HUDEP-2 (cell line): Measurements from ENCODE around the gene ACSBG1.
"Not testable (repeated sequence)": the region's sequence is repeated elsewhere in the genome, so short reads cannot be mapped to it uniquely, and the experiment has no call there.

Experiments
- DNase-seq, 76 experiments: peaks; one replicate each; lab custom pipeline; 2025; ENCODE audit not compliant: unreplicated experiment in 76 of 76; lab: John Stamatoyannopoulos, UW

ACSBG1 gene

DNA sequence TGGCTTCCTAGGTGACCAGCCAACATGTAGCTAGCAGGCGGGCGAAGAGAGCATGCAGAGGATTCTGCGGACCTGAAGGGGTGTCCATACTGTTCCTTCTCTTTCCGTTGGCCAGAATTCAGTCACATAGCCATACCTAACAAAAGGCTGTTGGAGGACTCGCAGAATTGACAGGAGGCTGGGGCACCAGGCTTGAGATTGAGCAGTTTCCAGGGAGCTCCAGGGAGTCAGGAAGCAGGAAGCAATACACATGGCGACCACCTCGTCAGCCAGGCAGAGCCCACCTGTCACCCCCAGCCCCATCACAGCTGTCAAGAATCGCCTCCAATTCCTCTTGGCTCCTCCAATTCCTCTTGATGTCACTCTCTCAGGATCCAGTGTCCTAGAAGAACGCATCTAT lies 16.8 kb upstream of the ACSBG1 start:
- DNase-seq = no peak

DNA sequence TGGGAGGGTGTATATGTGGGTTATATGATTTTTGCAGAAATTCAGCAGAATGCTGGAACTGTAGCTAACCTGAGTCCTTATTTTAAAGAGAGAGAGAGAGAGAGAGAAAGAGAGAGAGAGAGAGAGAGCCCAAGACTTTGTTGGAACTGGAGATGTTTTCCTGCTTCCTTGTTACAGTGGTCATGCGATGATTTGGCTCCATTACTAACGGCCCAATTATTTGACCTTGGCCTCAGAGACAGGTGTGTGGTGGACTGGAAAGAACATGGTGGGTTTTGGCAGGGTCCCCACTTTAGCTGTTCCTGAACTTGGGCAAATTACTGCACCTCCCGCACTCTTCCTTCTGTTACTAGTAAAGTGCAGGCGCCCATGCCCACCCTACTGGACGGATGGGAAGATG lies 14.8 kb upstream of the ACSBG1 start:
- DNase-seq = no peak

DNA sequence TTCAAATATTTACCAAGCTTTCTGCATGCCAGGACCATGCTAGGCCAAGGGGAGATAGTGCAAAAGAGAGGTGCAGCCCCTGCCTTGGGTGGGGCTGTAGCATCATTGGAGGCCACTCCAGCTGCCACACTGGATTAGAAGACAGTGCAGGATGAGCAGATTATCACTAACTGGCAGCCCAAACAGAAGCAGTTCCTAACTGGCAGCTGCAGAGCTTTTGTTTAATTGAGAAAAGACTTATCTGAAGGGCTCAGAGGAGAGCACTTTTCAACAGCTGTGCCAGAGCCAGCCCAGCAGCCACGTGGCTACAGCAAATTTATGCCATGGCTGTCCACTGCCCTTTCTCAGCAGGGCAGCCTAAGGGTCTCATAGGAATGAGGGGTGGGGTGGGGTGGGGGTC lies 13.5 kb upstream of the ACSBG1 start:
- DNase-seq = peak in 74 of 76 experiments; percentile 42 to 98 (median 84)

DNA sequence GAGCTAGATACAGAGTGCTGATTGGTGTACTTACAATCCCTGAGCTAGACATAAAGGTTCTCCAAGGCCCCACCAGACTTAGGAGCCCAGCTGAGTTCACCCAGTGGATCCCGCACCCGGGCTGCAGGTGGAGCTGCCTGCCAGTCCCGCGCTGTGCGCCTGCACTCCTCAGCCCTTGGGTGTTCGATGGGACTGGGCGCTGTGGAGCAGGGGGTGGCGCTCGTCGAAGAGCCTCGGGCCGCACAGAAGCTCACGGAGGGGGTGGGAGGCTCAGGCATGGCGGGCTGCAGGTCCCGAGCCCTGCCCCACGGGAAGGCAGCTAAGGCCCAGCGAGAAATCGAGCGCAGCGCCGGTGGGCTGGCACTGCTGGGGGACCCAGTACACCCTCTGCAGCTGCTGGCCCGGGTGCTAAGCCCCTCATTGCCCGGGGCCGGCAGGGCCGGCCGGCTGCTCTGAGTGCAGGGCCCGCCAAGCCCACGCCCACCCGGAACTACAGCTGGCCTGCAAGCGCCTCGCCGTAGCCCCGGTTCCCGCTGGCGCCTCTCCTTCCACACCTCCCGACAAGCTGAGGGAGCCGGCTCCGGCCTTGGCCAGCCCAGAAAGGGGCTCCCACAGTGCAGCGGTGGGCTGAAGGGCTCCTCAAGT lies 11.7 kb upstream of the ACSBG1 start:
- not testable (repeated sequence) for DNase-seq

DNA sequence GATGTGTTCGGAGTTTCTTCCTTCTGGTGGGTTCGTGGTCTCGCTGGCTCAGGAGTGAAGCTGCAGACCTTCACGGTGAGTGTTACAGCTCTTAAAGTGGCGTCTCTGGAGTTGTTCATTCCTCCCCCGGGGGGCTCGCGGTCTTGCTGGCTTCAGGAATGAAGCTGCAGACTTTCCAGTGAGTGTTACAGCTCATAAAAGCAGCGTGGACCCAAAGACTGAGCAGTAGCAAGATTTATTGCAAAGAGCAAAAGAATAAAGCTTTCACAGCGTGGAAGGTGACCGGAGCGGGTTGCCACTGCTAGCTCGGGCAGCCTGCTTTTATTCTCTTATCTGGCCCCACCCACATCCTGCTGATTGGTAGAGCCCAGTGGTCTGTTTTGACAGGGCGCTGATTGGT lies 11.0 kb upstream of the ACSBG1 start:
- peak in 14 of 76 experiments; percentile 6 to 47 (median 20) for DNase-seq

DNA sequence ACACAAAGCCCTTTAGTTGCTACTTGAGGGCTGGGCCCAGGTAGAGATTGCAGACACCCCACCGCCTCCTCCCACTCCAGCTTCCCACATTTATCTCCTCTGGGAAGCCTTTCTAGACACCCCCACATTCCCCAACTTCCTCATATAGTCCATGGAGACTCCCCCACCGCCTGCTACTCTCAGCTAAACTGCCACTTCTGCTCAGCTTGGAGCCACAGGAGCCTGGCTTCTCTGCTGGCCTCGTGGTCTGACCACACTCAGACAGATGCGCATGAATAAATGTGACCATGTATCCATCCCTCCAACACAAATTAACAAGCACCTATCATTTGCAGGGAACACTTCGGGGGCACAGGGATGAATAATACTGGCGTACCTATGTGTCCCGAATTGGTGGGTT lies 10.5 kb upstream of the ACSBG1 start:
- DNase-seq = peak in 3 of 76 experiments; percentile 16 to 42 (median 22)

DNA sequence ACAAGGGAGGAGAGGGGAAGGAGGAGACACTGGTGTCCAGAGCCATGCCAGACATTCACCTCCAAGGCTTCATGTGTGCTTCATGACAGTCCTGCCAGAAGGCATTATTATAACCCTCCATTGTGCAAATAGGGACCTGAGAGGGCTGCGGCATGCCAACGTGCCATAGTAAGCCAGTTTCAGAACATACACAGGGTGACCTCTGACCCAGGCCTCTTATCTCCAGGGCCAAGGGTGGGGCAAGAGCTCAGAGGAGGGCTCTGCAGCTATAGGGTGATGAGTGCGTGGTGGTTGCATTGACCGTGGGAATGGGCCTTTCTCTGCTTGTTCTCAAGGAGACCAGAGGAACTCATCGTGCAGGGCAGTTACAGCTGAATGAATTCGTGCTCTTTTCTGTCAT lies 9.7 kb upstream of the ACSBG1 start:
- DNase-seq = peak in 64 of 76 experiments; percentile 20 to 74 (median 50)

DNA sequence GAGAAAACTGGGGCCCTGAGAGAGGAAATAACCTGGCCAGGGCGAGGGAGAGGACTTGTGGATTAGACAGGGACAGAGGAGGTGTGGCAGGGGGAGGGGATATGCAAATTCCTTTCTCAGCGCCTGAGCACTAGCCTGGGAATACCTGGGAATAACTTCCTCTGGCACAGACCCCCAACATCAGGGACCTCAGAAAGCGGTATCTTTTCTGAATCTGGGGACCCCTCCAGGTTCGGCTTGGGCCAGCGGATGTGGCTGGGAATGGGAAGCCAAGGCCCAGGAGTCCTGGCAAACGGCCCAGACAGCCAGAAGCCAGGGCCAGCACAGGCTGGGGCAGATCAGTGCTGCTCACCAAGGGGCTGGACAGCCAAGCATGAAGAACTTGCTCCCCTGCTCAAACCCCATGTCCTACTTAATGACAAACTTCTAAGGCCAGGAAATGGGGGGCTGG lies 9.2 kb upstream of the ACSBG1 start:
- DNase-seq = peak in 39 of 76 experiments; percentile 11 to 64 (median 35)

DNA sequence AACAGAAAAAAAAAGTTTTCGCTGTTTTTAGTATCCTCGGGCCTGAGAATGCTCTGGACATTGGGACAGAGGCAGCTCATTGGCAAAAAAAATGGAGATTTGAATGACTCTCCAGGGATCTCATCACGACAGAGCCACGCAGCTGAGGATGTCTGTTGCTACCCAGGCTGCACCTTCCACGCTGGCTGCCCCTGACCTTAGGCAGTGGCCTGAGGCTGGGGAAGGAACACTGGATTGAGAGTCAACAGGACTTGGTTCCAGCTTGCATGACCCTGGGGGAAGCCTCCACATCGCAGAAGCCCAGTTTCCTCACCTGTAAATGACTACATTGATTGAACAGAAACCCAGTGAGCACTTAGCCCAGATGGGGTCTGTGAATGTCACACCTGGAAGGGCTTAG lies 8.7 kb upstream of the ACSBG1 start:
- peak in 2 of 76 experiments; percentile 42 to 48 for DNase-seq

DNA sequence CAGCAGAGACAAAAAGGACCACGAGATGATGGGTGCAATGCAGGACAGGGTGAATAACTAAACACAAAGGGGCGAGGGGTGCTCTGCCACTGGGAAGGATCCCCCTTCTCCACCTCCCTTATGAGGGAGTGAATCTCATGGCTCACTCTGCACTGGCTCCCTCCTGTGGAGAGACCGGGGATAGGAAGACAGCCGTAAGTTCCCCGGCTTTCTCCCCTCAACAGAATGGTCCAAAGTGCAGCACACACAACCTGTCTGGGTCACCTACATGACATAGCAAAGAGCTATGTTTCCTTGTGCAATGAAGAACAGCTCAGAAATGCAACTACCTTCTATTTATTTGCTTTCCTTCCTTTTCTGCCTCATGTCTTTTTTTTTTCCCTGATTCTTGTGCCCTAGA lies 7.8 kb upstream of the ACSBG1 start:
- DNase-seq = peak in 36 of 76 experiments; percentile 11 to 54 (median 34)

DNA sequence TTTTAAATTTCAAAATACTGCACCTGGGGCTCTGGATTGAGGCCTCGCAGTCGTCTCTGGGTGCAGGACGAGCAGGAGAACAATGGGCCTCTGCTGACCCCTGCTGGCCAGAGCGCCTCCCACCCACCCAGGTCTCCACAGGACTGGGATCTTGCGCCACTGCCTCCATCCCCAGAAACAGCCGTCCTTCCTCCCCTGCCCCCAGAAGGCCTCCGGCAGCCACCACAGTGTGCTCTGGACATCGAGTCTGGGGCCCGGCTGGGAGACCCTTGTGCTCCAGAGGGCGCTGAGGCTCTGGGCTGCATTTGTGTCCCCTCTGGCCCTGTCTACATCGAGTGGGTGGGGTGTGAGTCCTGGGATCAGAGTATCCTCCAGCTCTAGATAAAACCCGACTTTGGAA lies 6.7 kb upstream of the ACSBG1 start:
- DNase-seq = peak in 71 of 76 experiments; percentile 15 to 87 (median 70)

DNA sequence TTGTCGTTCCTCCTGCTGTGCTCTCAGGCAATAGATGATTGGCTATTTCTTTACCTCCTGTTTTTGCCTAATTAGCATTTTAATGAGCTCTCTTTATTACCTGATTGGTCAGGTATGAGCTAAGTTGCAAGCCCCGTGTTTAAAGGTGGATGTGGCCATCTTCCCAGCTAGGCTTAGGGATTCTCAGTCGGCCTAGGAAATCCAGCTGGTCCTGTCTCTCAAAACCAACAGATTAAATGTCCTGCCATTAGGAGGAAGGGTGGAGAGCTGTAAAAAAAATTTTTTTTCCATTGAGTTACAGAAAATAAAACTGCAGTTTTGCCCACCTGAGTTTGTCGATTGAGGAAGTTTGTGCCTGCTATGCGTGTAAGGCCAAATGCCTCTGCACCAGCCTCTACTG lies 5.4 kb upstream of the ACSBG1 start:
- DNase-seq = no peak

DNA sequence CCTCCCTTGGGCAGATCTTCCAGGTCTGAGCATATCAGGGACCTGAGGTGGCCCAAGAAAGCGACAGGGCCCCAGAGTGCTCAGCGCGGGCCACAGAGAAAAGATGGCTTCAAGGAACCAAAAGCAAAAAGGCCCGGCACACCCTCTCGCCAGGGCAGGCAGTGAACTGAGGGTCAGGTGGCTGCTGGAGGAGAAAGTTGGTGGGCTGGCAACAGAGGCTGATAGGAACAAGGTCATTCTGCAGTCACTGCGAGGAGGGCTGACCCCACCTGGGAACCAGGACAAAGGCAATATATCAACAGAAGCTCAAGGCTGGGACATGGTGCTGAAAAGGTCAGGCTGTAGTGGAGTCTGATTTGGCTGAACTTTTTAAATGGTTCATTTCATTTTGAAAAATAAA lies 2.8 kb upstream of the ACSBG1 start:
- DNase-seq = no peak

DNA sequence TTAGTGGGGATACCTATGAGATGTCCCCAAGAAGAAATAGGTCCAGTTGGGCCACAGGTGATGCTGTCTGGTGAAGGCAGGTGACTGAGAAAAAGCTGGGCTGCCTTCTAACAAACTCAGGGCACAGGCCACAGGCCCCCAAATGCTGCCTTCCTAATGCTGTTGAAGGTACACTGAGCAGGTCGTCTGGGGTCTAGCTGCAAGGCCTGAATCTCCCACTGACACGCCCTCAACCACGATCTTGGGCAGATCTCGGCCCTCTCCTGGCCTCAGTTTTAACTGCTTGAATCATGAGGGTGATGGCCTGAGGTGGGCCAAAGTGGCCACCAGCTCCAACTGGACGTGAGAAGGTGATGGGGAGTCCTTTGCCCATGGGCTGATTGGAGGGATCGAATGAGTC lies 2.1 kb upstream of the ACSBG1 start:
- no peak for DNase-seq

DNA sequence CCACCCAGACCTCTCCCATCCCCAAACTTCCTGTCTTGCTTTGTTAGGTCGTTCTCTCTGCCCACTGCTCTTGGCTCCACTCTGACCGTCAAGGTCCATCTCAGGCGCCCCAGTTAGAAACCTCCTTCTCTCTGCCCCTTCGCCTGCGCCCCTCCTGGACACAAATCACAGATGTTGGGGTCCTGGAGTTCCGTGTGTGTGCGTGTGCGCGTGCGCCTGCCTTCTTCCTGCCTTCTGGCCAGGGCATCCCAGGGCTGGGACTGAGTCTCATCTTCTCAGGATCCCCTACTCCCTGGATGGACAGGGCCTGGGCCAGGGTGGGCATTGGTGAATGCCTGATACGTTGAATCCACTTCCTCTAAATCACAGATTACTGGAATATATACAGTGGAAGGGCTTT lies 869 bp downstream of the ACSBG1 start:
- no peak for DNase-seq

DNA sequence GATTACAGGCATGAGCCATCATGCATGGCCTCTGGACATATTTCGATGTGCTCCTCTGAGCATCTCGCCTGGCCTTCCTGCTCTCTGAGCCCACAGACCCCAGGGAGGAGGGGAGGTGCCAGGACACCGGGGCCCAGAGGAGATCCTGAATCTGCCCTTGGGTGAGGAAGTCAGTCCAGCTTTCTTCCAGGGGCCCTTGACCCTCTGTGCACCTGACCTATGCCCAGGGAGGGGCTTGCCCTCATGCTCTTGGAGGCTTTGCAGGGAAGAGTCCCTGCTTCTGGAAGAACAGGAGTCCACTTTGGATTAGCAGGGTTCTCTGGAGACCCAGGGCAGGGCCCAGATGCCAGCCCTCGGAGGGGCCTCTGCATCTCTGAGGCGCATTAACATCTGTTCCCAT lies 1.4 kb downstream of the ACSBG1 start:
- DNase-seq = no peak

DNA sequence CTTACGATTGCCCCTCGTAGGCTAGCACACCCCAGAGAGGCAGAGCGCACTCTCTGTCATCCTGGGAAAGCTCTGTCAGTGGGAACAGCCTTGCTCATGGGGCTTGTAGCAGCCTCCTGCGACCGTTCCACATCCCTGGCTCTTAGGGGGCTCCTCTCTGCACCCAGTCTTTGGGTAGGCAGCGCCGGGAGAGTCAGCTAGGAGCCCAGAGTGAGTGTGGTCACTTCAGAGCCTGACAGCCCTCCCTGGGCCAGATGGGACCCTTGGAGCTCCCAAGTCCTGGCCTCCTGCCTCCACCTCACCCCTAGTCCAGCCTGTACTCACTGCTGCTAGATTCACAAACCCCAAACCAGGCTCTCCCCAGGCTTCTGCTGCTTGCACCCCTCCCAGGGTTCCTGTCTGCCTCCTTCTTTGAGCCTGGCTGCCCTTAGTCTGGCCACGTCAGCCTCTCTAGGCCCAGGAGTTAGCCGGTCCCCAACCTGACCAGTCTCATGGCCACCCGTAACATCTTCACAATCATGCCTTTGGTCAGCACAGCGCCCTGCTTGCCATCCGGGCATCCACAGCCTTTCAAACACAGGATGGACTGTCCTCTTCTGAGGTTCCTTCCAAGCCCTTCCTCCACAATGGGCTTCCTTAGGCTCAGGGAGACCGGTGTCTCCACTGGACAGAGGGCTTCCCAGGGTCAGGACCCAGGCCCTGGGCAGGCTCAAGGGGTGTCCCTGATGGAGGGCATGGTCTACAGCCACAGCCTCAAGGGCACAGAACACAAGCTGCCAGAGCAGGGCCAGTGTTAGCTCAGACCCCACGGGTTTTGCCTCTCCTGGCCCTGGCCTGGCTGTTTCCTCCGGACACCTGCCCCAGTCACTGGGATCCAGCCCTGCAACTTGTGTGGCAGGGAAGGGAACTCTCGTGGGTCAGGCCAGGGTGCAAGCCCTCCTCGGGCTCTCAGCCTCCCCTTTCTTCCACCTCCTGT lies 4.6 kb downstream of the ACSBG1 start:
- DNase-seq = no peak

DNA sequence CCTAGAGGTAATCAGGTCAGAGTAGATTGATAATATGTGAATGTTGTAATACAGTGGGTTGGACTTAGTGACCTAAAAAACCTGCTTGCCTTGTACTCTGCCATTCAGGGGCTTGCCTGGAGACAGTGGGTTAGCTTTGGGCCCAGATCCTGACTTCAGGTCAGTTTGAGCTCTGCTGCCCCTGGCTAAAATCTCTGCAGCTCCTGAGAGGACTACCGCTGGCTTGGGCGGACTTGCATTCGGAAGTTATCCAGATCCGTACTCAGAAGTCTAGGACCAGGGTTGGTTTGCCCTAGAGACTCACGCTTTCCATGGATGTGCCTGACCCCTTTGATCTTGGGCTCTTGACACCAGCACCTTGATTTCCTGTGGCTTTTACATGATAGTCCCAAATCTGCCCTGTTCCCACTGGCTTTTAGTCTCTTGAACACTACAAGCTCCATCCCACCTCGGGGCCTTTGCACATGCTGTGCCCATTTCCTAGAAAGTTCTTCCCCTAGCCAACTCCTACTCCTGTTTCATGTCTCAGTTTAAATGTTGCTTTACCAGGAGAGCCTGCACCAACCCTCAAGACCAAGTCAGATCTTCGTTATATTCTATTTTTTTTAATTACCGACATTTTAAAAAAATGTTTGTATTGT lies 5.9 kb downstream of the ACSBG1 start:
- DNase-seq = no peak

DNA sequence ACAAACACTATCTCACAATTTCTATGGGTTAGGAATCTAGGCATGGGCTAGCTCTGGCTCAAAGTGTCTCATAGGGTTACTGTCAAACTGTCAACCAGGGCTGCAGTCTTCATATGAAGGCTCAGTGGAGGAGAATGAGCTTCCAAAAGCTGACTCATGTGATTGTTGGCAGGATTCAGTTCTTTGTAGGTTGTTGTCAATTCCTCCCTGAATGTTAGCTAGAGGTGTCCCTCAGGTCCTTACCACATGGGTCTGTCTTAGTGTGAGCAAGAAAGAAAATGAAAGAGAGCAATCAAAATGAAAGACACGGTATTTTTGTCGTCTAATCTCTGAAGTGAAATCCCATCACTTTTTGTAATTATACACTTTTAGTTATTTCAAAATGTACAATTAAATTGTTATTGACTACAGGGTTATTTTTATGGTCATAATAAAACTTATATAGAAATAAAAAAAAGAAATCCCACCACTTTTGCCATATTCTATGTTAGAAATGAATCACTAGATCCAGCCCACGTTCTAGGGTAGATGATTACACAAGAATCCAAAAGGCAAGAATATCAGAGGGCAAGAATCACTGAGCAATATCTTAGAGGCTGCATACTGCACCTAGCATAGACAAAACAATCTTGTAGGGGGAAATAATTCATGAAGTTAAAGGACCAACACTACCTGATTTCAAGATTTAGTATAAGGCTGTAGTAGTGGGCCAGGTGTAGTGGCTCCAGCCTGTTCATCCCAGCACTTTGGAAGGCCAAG lies 8.4 kb downstream of the ACSBG1 start:
- DNase-seq = peak in 1 of 76 experiments; percentile 4

DNA sequence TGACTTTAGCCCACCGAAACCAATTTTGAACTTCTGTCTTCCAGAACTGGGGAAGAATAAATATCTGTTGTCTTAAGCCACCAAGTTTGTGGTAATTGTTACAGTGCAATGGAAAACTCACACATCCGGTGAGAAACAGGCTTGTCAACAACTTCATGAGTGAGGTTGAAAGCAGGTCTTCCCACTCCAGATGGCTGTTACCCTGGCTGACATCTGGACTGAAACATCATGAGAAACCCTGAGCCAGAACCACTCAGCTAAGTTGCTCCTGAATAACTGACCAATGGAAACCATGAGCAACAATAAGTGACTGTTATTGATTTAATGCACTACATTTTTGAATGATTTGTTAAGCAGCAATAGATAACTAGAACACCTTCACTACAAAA lies 10.3 kb downstream of the ACSBG1 start:
- DNase-seq = no peak
